Stimulated activated CD4-positive, alpha-beta T cell treated with anti-CD3 and anti-CD28 coated beads, Interleukin-4, amount 100 ng/mL, for 1 hour (primary cell): ENCODE results near the gene ADRA2C.

ENCODE experiments used
- DNase-seq: peaks from one replicate; pipeline ENCODE4 v3.0.0-alpha.2; 2020

ADRA2C gene

GRCh38 chr4:3780347-3781171 is 14.4 kb downstream of the ADRA2C start:
- no peak for DNase-seq

DNA sequence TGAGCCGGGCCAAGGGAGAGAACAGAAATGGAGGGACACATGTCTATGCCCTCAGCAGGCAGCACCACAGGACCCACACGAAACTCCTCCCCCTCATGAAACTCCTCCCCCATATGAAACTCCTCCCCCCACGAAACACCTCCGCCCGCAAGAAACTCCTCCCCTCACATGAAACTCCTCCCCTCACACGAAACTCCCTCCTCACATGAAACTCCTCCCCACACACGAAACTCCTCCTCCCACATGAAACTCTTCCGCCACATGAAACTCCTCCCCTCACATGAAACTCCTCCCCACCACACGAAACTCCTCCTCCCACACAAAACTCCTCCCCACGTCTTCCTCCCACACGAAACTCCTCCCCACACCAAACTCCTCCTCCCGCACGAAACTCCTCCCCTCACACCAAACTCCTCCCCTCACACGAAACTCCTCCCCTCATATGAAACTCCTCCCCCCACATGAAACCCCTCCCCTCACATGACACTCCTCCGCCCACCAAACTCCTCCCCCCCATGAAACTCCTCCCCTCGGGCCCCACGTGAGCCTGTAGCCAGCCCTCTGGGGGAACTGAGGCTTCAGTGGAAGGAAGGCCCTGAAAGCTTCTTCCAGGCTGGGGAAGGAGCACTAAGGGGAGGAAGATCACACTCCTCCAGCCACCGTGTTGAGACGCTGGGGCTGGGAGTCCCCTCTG is 15.2 kb downstream of the ADRA2C start:
- DNase-seq, result no peak

DNA sequence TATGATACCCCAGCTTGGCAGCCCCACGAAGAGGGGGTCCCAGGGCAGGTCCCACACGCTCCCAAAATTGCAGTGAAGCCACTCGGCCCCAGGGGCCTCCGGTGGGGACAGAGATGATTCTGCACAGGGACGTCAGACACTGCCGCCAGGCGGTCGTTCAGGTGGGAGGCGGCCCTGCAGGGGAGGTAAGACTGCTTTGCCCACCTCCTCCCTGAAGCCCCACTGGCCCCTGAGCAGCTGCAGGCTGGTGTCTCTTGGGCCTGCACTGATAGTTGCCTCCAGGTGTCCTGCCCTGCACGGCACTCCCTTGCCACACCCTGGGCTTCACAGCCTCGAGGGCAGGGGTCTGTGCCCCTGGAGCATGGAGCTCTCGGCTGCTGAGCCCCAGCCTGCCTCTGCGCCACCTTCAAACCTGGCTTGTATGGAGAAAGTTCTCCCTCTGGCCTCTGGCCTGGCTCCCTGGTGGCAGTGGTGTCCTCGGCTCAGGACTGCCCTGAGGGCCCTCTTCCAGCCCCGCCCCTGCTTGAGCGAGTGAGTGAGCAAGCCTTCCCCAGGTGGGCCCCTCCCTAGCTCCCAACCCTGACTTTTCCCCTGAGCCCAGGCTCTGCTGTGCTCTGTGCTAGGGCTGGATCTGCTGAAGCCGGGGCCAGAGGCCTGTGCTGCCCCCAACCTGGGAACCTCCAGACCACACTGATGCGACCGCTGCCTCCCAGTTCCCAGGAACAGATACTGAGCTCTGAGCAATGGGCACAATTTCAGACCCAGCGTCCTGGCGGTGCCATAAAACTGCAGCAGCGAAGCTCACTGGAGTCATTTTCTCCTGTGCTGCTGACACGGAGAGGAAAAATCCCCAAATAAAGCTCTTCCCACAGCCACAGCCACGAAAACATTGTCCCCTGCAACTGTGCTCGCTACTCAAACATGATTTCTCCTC is 16.1 kb downstream of the ADRA2C start:
- DNase-seq, result no peak

- no peak for DNase-seq
Observed at GRCh38 chr4:3783693-3784306, 17.6 kb downstream of the ADRA2C start.

- DNase-seq, result no peak
Observed at GRCh38 chr4:3784454-3785291, 18.5 kb downstream of the ADRA2C start.

GRCh38 chr4:3785292-3785565 is 19.0 kb downstream of the ADRA2C start:
- no peak for DNase-seq

GRCh38 chr4:3786196-3786869 is 20.1 kb downstream of the ADRA2C start:
- no peak for DNase-seq

DNA sequence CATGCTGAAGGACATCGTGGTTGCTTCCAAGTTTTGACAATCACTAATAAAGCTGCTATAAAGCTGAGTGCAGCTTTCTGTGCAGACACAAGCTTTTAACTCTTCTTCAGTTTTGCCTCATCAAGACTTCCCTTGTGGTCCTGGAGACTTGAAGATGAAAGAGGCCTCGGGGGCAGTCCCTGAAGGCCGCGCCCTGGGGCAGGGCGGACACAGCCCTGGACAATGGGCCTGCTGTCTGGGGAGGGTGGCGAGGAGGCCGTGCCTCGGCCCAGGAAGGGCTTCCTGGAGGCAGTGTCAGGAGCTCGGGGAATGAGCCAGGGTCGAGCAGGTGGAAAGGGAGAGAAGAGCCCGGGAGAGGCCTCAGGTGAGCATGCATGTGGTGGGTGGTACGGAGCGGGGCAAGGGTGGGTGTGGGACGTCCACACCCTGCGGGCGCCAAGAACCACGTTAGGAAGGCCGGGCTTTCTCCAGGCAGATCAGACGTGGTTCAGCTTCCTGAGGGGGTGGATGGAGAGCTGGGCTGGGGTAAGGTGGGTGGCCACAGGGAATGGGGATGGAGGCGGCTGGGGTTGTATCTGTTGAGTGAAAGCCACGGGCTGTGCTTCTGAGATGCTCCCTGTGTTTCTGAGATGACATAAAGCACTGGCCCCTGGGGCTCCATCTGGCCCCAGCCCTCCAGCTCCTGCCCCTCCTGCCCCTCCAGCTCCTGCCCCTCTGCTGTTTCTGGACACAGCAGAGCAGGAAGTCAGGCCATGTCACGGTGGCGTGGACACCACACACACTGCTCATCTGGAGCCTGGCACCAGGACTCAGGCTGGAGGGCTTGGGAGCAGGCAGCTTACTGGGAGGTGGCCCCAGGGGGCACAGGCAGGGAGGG is 21.5 kb downstream of the ADRA2C start:
- DNase-seq, result no peak

GRCh38 chr4:3788366-3788660 is 22.1 kb downstream of the ADRA2C start:
- DNase-seq, result no peak

GRCh38 chr4:3789587-3789986 is 23.4 kb downstream of the ADRA2C start:
- DNase-seq, result no peak

- no peak for DNase-seq
Observed at GRCh38 chr4:3790006-3790561, 23.9 kb downstream of the ADRA2C start.

DNA sequence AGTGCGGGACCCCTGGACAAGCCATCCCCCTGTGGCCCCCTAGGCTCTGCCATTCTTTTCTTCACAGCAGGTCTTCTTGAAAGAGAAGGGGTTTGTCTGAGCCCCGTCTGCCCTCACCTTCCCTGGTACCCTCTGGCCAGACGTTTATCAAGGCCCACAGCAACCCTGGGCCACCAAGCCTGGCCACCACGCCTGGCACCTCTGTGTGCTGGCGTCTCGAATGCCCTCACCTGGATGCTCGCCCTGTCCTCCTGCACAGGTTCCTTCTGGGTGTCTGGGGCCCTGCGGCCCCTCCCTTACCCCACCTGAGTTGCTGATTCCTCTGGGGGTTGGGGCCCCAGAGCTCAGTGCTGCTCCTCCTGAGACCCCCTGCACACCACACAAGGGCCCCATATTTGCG is 25.1 kb downstream of the ADRA2C start:
- no peak for DNase-seq

- peak; percentile 10 for DNase-seq
Observed at GRCh38 chr4:3791910-3792542, 25.8 kb downstream of the ADRA2C start.

GRCh38 chr4:3792813-3793212 is 26.6 kb downstream of the ADRA2C start:
- DNase-seq, result no peak

DNA sequence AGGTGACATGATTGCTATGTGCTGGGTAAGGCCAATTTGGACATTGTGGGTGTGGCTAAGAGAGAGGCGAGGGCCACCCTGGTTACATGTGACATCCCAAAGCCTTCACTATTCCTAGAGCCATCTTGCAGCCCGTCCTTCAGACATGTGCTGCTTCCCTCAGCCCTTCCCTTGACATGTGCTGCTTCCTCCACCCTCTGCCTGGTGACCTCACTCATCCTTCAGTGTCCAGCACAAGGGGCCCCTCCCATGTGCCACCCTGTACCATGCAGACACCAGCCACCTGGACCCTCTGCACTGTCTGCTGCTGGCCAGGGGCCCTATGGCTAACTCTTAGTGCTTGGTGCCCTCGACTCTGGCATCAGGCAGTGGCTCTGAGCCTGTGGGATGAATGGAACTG is 27.4 kb downstream of the ADRA2C start:
- no peak for DNase-seq

DNA sequence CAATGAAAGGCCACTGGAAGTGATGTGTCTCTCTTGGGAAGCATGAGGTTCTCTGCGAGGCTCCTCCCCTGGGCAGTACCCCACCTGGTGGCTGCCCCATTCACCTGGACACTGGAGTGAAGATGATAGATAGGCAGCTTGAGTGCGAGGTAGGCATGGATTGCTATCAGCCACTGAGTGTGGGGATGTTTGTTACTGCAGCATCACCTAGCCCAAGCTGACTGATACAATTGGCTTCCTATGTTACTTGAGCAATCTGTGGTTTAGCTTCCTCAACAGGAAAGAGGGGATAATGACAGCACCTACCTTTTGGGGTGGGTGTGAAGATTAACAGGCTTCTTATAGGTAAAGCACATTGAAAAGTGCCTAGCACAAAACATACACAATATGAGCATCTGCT is 30.8 kb downstream of the ADRA2C start:
- DNase-seq, result no peak

DNA sequence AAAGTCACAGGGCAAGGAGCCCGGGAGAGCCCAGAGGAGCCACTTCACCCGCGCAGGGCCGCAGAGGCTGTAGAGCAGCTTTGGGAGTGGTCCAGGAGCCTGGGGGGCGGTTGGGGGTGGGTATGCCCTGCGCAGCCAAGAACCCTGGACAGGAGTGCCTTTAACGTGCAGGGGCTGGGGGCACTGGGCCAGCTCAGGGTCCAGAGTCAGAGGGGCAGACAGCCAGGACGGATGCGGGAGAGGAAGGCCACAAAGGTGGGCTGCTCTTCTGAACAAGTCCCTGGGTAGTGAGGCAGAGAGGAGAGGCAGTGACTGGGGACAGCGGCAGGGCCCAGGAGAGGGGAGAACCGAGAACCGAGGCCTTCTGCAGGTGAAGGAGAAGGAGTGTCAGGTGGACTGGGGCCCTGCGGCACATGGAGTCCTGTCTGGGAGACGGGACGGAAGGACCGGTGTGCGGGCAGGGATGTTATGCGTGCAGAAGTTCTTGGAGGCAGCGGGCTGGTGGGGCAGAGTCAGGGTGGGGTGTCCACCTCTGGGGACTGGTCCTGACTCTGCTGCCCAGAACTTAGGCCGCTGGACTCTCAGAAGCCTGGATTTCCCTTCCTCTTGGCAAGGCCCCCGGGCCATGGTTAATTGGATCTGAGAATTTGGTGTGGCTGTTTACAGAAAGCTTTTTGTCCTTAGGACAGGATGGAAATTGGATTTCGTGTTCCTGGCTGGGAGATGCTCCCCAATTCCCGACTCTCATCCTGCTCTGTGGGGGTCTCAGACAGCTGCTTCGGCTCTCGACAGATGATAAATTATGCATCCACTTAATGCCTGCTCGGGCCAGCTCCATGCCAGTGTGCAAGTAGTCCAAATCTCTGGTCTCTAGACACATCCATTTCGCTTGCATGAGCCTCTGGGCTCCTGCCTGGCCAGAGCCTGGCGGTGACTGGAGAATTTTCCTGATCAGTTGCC is 31.9 kb downstream of the ADRA2C start:
- DNase-seq, result no peak

GRCh38 chr4:3799496-3799895 is 33.3 kb downstream of the ADRA2C start:
- DNase-seq, result no peak

GRCh38 chr4:3800351-3800750 is 34.2 kb downstream of the ADRA2C start:
- DNase-seq, result no peak
